Measurements from ENCODE around the gene HIVEP3.

Gene HIVEP3

GRCh38 chr1:41868241-41868998 lies 50.3 kb downstream of the HIVEP3 start:
- peak; percentile 37 for DNase-seq

- no peak for DNase-seq
These were observed 52.4 kb downstream of the HIVEP3 start for GRCh38 chr1:41866285-41866684.

DNA sequence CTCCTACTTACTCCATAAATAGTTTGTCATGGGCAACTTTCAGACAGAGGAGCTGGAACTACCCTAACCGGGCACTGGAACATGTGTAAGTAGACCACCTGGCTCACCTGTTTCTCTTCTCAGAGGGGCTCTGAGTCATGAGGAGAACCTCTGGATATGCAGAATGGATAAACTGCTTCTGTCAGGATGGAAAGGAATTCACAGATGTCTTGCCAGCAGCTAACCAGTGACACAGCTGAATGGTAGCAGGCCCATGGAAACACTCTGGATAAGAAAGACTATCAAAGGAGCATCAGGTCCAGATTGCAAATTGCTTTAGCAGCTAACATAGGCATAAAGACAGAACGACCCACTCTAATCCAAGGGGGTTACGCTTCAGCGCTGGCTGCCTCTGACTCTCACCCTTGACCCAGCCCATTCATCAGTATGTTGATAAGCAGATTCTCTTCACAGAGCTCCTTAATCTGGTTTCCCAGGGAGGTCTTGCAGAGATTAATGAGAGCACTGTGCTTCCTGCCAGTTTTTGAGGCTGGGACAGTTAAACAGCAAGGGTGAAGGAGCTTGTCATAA lies 54.2 kb downstream of the HIVEP3 start:
- no peak for DNase-seq

GRCh38 chr1:41863718-41864117 lies 55.0 kb downstream of the HIVEP3 start:
- DNase-seq: no peak

DNA sequence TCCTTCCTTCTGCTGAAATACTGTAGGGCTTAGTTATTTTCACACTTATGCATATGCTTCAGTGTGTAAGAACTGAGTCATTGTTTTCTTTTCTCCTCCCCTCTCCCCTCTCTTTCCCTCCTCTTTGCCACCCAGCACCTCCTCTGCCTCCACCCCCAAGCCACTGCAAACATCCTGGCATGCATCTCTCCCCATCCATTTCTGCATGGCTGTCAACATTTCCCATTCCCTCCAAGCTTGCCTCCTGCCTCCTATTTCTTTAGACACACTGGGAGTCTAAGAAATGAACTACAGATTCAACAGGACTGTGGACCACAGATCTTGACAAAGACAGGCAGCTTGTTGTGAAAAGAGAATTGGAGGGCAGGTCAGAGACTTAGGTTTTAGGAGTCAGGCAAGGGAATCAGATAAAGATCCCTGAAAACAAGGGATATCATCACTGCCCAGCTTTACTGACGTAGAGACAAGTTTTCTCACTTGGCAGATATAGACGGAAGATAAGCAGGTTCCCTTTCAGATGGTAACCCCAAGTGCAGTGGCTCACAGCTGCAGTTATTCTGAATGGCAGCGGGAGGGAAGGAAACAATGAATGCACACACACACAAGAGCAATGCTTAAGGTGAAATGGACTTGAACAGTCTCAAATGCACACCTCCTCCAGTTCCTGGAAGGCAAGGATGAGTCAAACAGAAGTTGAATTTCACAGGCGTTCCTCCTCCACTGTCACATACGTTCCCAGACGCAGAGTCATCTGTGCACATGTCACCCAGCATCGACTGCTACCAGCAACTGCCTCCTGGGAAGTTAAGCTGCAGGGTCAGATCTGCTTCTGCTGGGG lies 56.1 kb downstream of the HIVEP3 start:
- peak; percentile 80 for DNase-seq

DNA sequence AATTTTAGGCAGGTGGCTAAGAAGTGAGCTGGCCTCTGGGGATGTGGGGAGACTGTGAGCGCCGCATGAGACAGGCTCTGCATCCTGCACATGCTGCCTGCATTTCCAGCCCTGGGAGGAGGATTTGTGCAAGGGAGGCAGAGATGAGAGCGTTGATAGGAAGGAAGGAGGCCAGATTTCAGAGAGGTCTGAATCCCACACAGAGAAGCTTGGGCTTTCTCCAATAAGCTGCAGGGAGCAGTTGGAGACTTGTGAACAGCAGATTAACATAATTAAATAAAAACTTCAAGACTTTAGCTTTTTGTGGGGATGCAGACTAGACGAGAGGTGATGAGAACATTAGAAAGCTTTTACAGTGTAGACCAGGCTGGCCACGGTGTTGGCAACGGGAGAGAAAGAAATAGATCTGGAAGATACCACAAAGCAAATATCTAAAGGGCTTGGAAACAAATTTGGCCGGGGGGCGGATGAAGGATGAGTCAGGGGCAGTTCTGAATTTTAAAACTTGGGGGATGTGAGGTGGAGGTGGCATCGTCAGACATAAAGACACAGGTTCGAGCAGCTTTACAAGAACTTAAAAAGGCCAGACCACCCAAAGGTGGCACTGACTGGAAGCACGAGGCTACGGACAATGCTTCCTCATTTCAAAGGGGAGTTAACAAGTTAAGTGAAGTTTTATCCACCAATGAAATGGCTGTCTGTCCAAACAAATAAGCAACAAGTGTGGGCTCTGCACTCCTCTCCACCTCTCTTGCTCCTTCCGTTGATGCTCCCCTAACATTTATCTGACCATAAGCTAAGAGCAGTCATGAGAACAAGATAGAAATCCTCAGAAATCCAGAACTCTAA lies 57.0 kb downstream of the HIVEP3 start:
- no peak for DNase-seq

GRCh38 chr1:41860771-41861170 lies 58.0 kb downstream of the HIVEP3 start:
- DNase-seq: no peak

DNA sequence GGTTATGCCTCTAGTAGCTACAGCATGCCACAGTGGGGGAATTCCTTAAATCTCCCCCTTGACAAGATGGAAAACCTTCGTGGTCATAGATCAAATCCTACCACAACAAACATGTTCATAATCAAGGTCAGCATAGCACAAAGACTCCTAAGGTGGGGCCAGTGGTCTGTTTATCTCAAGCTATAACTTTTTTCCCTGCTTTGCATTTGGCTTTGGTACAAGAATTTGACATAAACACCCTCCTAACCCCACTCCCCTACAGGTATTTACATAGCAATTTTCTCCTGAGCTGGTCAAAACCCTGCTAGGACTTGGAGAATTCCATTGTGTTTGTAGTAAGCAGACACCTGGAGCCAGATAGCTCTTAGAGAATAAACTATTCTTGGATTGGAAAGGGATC lies 58.5 kb downstream of the HIVEP3 start:
- DNase-seq: no peak

DNA sequence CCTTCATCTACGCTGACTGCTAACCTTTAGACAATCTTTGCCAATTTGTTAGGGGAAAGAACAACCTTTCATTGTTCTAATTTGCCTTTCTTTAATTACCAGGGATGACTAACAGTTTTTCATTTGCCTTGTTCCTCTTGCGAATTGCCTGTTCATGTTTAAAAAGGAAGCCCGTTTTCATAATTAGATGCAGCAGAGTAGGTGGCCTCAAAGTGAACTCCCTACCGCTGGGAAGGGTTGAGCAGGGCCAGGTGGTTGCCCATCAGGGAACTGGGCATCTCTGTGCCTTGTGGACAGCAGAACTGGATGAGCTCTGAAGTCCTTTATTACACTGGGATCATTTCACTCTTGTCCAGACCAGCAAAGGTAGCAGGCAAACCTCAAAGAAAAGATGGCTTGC lies 59.0 kb downstream of the HIVEP3 start:
- DNase-seq: no peak

- no peak for DNase-seq
These were observed 61.8 kb downstream of the HIVEP3 start for GRCh38 chr1:41856944-41857285.

DNA sequence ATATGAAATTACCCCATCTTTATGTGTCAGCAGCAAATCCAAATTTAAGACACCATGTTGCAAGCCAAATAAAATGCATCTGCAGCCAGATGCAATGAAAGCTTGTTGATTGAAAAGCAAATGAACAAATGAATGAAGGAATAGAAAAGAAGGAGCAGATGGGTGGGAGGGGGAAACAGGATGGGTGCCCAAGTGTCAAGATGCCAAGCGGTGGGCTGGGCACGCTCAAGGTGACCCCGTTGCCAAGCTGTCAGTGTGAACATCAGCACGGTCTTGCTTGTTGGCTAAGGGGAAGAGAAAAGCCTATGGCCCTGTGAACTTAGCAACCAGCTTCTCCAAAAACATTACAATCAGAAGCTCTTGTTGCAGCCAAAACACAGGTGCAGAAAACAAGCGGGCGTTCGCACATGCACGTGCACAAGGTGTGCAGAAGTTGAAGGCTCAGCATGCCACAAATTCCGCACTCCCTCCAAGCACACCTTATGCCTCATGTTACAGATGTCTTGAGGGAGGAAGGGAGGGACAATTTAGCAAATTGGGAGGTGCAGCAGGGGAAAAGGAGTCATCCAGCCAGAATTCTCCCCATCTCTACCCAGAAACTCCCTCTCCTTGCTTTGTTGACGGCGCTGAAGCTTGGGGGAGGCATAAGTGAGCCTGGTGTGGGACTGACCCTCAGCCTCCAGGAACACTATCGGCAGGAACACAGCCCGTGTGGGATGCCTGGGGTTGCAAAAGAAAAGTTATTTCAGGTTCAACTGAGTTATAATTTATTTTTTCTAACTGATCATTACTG lies 62.4 kb downstream of the HIVEP3 start:
- no peak for DNase-seq

GRCh38 chr1:41855713-41856112 lies 63.0 kb downstream of the HIVEP3 start:
- no peak for DNase-seq

DNA sequence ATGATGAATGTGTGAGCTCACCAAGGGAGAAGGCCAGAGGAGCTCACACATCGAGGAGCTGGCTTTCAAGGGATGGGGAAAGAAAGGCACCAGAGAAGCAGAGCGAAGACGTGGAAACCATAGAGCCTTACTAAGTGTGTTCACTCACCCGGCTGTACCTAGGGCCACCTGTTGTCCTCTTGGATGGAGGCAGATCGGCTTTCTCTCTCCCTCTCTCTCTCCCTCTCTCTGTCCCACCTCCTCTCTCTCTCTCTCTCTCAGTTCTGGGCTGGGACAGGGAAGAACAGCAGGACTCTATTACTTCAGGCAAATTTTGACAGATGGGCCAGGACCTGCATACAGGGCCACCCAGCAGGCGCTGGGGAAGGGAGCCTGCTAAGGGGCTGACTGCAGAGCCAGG lies 64.8 kb downstream of the HIVEP3 start:
- DNase-seq: no peak

- no peak for DNase-seq
These were observed 66.6 kb downstream of the HIVEP3 start for GRCh38 chr1:41852091-41852490.

GRCh38 chr1:41851589-41851988 lies 67.1 kb downstream of the HIVEP3 start:
- no peak for DNase-seq

DNA sequence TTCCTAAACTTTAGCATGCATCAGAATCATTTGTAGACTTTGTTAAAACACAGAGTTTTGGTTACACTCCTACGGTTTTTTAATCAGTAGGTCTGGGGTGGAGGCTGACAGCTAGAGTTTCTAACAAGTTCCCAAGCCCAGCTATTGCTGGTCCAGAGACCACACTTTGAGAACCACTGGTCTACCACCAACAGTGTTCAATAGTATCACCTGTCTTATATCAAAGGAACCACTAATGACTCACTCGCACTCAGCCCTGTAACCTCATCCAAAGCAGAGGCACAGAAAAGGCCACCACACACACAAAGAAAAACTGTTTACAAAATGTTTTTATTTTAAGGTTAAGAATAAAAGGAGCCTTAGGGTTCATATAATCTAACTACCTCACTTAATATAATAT lies 68.7 kb downstream of the HIVEP3 start:
- DNase-seq: peak; percentile 26

GRCh38 chr1:41849211-41849759 lies 69.4 kb downstream of the HIVEP3 start:
- DNase-seq: no peak

- no peak for DNase-seq
These were observed 70.3 kb downstream of the HIVEP3 start for GRCh38 chr1:41848216-41848952.

GRCh38 chr1:41847733-41848132 lies 71.0 kb downstream of the HIVEP3 start:
- DNase-seq: no peak

GRCh38 chr1:41846625-41847405 lies 71.9 kb downstream of the HIVEP3 start:
- DNase-seq: no peak

All from stimulated activated CD4-positive, alpha-beta T cell treated with anti-CD3 and anti-CD28 coated beads, Interleukin-15, amount 100 ng/mL, for 24 hours (primary cell).